Naive thymus-derived CD4-positive, alpha-beta T cell (primary cell): ENCODE data around the gene SLC35F1. TPM values are rescaled to one million over a fixed set of nuclear protein-coding genes. Genes with fewer than 3 reads are reported as not detected.

ENCODE experiments used
- ATAC-seq: fragments of 150-1000 bp; cut with Tn5 transposase; 2 replicates; pipeline ENCODE4 v1.10.0; 2021; ENCODE audit warnings: mild to moderate bottlenecking, moderate library complexity
- CTCF ChIA-PET: fragments of 350-600 bp; sonication (Branson Sonifier 250); formaldehyde crosslinking; loops from one replicate; lab custom pipeline; 2021; ENCODE audit warnings: antibody characterized with exemption; lab: Charles Lee
- POLR2A ChIA-PET: fragments of 350-600 bp; sonication (Branson Sonifier 250); formaldehyde crosslinking; loops from one replicate; lab custom pipeline; 2021; ENCODE audit warnings: antibody characterized with exemption, inconsistent platforms; lab: Charles Lee
- DNase-seq, 9 donors: peaks; one replicate each; pipeline versions ENCODE4 v3.0.0 to v3.0.0-alpha.2; 2020 to 2022; ENCODE audit warnings: mixed read lengths in 1 of 9
- H3K27ac ChIP-seq: one replicate; pipeline ENCODE4 v1.7.0; 2013; ENCODE audit warnings: mild to moderate bottlenecking, low read depth, low read length, moderate library complexity
- H3K27me3 ChIP-seq, 2 donors: one replicate each; pipeline ENCODE4 v1.7.0; 2013; ENCODE audit warnings: low read length in 2 of 2, mild to moderate bottlenecking in 2 of 2, moderate library complexity in 2 of 2; ENCODE audit not compliant: control insufficient read depth in 2 of 2, insufficient read depth in 2 of 2
- H3K36me3 ChIP-seq, 3 experiments: 1 replicate in 2 of 3; 2 replicates in 1 of 3; pipeline ENCODE4 v1.7.0; 2013; ENCODE audit warnings: low read length in 3 of 3, mild to moderate bottlenecking in 3 of 3, moderate library complexity in 1 of 3; ENCODE audit not compliant: insufficient read depth in 3 of 3, control insufficient read depth in 2 of 3
- H3K4me1 ChIP-seq, 2 donors: one replicate each; pipeline ENCODE4 v1.7.0; 2013; ENCODE audit warnings: low read length in 2 of 2, mild to moderate bottlenecking in 2 of 2, moderate library complexity in 1 of 2; ENCODE audit not compliant: control insufficient read depth in 2 of 2, insufficient read depth in 2 of 2
- H3K4me3 ChIP-seq: 2 replicates; pipeline ENCODE4 v1.7.0; 2013; ENCODE audit warnings: mild to moderate bottlenecking, low read length
- H3K9me3 ChIP-seq, 3 experiments: 1 replicate in 2 of 3; 2 replicates in 1 of 3; pipeline ENCODE4 v1.7.0; 2013; ENCODE audit warnings: low read length in 3 of 3; ENCODE audit not compliant: control insufficient read depth in 2 of 3
- H3K27ac Mint-ChIP-seq, 9 donors: one replicate each; pipeline ENCODE4 v1.8.0; 2020 to 2022; ENCODE audit warnings: mixed read lengths in 9 of 9, mild to moderate bottlenecking in 8 of 9, moderate library complexity in 5 of 9, inconsistent platforms in 2 of 9
- H3K27me3 Mint-ChIP-seq, 5 donors: one replicate each; pipeline ENCODE4 v1.8.0; 2021 to 2022; ENCODE audit warnings: mixed read lengths in 5 of 5, mild to moderate bottlenecking in 1 of 5
- H3K36me3 Mint-ChIP-seq, 5 donors: one replicate each; pipeline ENCODE4 v1.8.0; 2020 to 2022; ENCODE audit warnings: mixed read lengths in 5 of 5, mild to moderate bottlenecking in 3 of 5, inconsistent platforms in 1 of 5
- H3K4me1 Mint-ChIP-seq, 7 donors: one replicate each; pipeline ENCODE4 v1.8.0; 2020 to 2022; ENCODE audit warnings: mixed read lengths in 7 of 7, mild to moderate bottlenecking in 3 of 7, inconsistent platforms in 1 of 7
- H3K4me3 Mint-ChIP-seq, 10 donors: one replicate each; pipeline ENCODE4 v1.8.0; 2020 to 2022; ENCODE audit warnings: mild to moderate bottlenecking in 10 of 10, mixed read lengths in 10 of 10, moderate library complexity in 6 of 10, inconsistent platforms in 2 of 10
- H3K9me3 Mint-ChIP-seq, 11 donors: one replicate each; pipeline ENCODE4 v1.8.0; 2020 to 2022; ENCODE audit warnings: mixed read lengths in 11 of 11, mild to moderate bottlenecking in 4 of 11, inconsistent platforms in 1 of 11, moderate library complexity in 1 of 11
- intact Hi-C, 2 donors: fragments of 100-400 bp; cut with micrococcal nuclease; formaldehyde crosslinking; loops; one replicate each; pipeline ENCODE4 v1.15.1; 2023
- polyA plus RNA-seq, 2 donors: library from polyadenylated mRNA; unstranded; fragments of 300-500 nt; fragmentation: Illumina TruSeq; gene quantifications; one replicate each; pipeline ENCODE4 v1.2.3, GENCODE V29; 2021
- total RNA-seq, 6 experiments: library from RNA in 5 of 6; stranded (reverse) in 5 of 6; gene quantifications; 1 replicate in 5 of 6; 2 replicates in 1 of 6; pipeline ENCODE4 v1.2.3 and lab custom pipeline; 2021 to 2026

The SLC35F1 gene
- total and polyA plus RNA-seq, 7 experiments from 2014 or later: not detected

DNA sequence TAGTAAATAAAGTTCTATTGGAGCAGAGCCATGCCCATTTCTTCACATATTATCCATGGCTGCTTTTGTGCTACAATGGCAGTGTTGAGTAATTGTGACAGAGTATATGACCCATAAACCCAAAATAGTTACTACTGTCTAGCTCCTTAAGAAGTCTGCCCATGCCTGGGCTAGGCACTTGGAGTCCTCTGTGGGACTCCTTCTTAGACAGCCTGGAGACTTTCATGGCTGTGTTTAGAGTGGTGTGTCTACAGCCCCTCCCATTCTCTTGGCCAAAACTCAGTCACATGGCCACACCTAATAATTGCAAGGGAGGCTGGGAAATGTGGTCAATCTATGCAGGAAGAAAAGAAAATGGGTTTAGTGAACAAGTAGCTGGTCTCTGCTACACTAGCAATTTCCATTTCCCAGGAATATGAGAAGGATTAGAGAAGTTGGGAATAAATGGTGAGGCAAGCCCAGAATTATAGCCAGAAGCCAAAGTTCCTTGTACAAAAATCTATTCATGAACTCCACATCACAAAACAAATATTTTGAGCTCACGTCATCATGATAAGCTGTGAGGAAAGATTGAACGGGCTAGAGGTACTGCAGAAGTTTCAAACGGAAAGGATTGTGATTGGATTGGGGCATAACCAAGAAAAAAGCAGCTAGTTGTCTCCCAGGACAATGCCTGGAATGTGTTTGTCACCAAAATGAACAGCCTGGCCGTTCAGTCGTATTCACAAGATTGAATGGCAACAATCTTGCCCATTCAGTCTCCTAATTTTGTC lies 389.3 kb downstream of the SLC35F1 start:
- H3K27ac ChIP-seq: no peak overlapping the region
- H3K36me3 ChIP-seq: no peaks in the 10 kb centered on the region
- H3K36me3 Mint-ChIP-seq: no peaks in the 10 kb centered on the region
- no peaks in the 10 kb centered on the region for H3K4me1 ChIP-seq
- H3K9me3 ChIP-seq: no peaks in the 10 kb centered on the region
- no peak overlapping the region for H3K27ac Mint-ChIP-seq
- ChIA-PET CTCF (interaction anchor here (0.6 to 1.7 kb wide), 2 partner anchors 10 to 437 kb away, joined by 3 to 9 read pairs; no protein-coding TSS in a partner anchor), POLR2A (no interaction called here)
- H3K27me3 ChIP-seq: no peaks in the 10 kb centered on the region
- DNase-seq (no peak), ATAC-seq (no peak)
- intact Hi-C loops: no loop called here
- H3K27me3 Mint-ChIP-seq: peaks cover 4 to 24% (median 13%) of the 10 kb centered on the region in 5 donors
- H3K4me3 ChIP-seq: no peak overlapping the region
- H3K9me3 Mint-ChIP-seq: peaks cover 0 to 5% (median 0%) of the 10 kb centered on the region in 11 donors
- no peak overlapping the region for H3K4me3 Mint-ChIP-seq
- no peaks in the 10 kb centered on the region for H3K4me1 Mint-ChIP-seq

DNA sequence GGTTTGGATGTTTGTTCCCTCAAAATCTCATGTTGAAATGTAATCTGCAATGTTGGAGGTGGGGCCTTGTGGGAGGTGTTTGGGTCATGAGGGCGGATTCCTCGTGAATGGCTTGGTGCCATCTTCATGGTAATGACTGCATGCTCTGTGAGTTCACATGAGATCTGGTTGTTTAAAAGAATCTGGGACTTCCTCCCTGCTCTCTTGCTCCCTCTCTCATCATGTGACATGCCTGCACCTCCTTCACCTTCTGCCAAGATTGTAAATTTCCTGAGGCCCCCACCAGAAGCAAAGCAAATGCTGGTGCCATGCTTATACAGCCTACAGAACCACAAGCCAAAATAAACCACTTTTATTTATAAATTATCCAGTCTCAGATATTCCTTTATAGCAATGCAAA lies 390.8 kb downstream of the SLC35F1 start:
- Histone ChIP-seq H3K9me3 (no peaks in the 10 kb centered on the region), H3K27ac (no peak overlapping the region), H3K4me3 (no peak overlapping the region), H3K36me3 (no peaks in the 10 kb centered on the region), H3K4me1 (no peaks in the 10 kb centered on the region), H3K27me3 (no peaks in the 10 kb centered on the region)
- ATAC-seq: no peak
- ChIA-PET POLR2A (no interaction called here), CTCF (interaction anchor here (0.7 kb wide), 1 partner anchor 11 kb away, joined by 3 read pairs; no protein-coding TSS in a partner anchor)
- H3K27me3 Mint-ChIP-seq: peaks cover 4 to 24% (median 9%) of the 10 kb centered on the region in 5 donors
- no peak overlapping the region for H3K4me3 Mint-ChIP-seq
- H3K9me3 Mint-ChIP-seq: peaks cover 0 to 5% (median 0%) of the 10 kb centered on the region in 11 donors
- intact Hi-C loops: no loop called here
- no peak overlapping the region for H3K27ac Mint-ChIP-seq
- no peaks in the 10 kb centered on the region for H3K36me3 Mint-ChIP-seq
- DNase-seq: no peak
- H3K4me1 Mint-ChIP-seq: no peaks in the 10 kb centered on the region

DNA sequence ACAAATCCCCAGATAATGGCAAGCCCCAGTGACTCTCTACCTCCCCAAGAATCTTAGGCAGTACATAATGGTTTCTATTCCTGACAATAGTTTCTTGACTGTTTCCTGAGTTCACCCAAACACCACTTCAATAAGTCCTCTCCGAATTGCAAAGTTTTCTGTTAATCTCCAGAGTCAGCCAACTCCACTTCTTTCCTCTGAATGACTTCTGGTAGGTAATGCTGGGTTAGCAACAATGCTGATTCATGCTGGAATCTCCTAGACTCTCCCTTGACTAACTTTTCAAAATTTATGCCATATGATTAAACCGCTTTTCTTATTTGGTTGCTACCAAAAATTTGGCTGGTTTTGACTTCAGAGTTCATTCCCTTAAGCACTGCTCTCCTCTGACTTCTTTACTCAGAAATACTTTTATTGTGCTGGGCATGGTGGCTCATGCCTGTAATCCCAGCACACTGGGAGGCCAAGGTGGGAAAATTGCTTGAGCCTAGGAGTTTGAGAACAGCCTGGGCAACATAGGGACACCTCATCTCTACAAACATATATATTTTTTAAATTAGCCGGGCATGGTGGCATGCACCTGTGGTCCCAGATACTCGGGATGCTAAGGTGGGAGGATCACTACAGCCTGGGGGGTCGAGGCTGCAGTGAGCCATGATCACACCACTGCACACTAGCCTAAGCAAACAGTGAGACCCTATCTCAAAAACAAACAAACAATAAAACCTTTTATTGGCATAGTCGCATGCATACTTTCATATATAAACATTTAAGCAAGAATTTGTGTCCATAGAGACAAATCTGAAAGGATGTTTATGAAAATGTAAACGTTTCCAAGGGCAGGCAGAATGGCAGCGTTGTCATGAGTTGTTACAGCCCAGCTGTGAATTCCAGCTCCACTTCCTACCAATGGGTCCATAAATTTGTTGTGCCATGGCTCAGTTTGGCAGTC lies 391.7 kb downstream of the SLC35F1 start:
- H3K27me3 Mint-ChIP-seq: peaks cover 4 to 28% (median 9%) of the 10 kb centered on the region in 5 donors
- Histone ChIP-seq H3K27me3 (no peaks in the 10 kb centered on the region), H3K36me3 (no peaks in the 10 kb centered on the region), H3K4me1 (no peaks in the 10 kb centered on the region), H3K9me3 (no peaks in the 10 kb centered on the region), H3K4me3 (no peak overlapping the region), H3K27ac (no peak overlapping the region)
- CTCF ChIA-PET: interaction anchor here (0.7 kb wide), 1 partner anchor 12 kb away, joined by 3 read pairs; no protein-coding TSS in a partner anchor
- DNase-seq: no peak
- peaks cover 0 to 5% (median 0%) of the 10 kb centered on the region in 11 donors for H3K9me3 Mint-ChIP-seq
- H3K36me3 Mint-ChIP-seq: no peaks in the 10 kb centered on the region
- H3K4me1 Mint-ChIP-seq: no peaks in the 10 kb centered on the region
- no peak for ATAC-seq
- POLR2A ChIA-PET: no interaction called here
- no peak overlapping the region for H3K4me3 Mint-ChIP-seq
- intact Hi-C loops: no loop called here
- no peak overlapping the region for H3K27ac Mint-ChIP-seq

GRCh38 chr6:118299457-118299856 lies 392.4 kb downstream of the SLC35F1 start:
- Histone ChIP-seq H3K27me3 (no peaks in the 10 kb centered on the region), H3K4me1 (no peaks in the 10 kb centered on the region), H3K4me3 (no peak overlapping the region), H3K36me3 (no peaks in the 10 kb centered on the region), H3K9me3 (no peaks in the 10 kb centered on the region), H3K27ac (no peak overlapping the region)
- ATAC-seq: no peak
- Mint-ChIP-seq H3K4me3 (no peak overlapping the region), H3K9me3 (peaks cover 0 to 5% (median 0%) of the 10 kb centered on the region in 11 donors), H3K27ac (no peak overlapping the region), H3K27me3 (peaks cover 4 to 28% (median 9%) of the 10 kb centered on the region in 5 donors), H3K4me1 (no peaks in the 10 kb centered on the region), H3K36me3 (no peaks in the 10 kb centered on the region)
- intact Hi-C loops: no loop called here
- ChIA-PET POLR2A (no interaction called here), CTCF (no interaction called here)
- DNase-seq: no peak

DNA sequence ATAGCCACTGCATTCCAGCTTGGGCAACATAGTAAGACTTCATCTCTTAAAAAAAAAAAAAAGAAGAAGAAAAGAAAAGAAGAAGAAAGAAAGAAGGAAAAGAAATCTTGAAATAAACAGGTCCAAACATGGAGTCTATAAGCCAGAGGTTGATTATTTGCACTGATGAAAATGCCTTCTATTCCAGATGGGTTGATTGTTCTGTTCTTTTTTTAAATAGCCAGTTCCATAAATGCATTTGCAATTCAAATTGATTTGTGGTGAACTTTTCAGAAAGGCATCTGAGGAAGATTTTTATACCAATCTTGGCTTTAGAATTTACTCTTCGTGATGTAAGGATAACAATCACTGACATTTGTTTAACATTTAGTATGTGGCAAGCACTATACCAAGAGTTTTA lies 397.3 kb downstream of the SLC35F1 start:
- Histone ChIP-seq H3K36me3 (no peaks in the 10 kb centered on the region), H3K27me3 (no peaks in the 10 kb centered on the region), H3K27ac (no peak overlapping the region), H3K4me1 (no peaks in the 10 kb centered on the region), H3K9me3 (no peaks in the 10 kb centered on the region), H3K4me3 (no peak overlapping the region)
- no peak for DNase-seq
- H3K27me3 Mint-ChIP-seq: peaks cover 0 to 11% (median 3%) of the 10 kb centered on the region in 5 donors
- H3K36me3 Mint-ChIP-seq: no peaks in the 10 kb centered on the region
- ChIA-PET POLR2A (no interaction called here), CTCF (no interaction called here)
- H3K27ac Mint-ChIP-seq: no peak overlapping the region
- no peak overlapping the region for H3K4me3 Mint-ChIP-seq
- ATAC-seq: no peak
- intact Hi-C loops: no loop called here
- H3K4me1 Mint-ChIP-seq: no peaks in the 10 kb centered on the region
- H3K9me3 Mint-ChIP-seq: peaks cover 0 to 9% (median 0%) of the 10 kb centered on the region in 11 donors

DNA sequence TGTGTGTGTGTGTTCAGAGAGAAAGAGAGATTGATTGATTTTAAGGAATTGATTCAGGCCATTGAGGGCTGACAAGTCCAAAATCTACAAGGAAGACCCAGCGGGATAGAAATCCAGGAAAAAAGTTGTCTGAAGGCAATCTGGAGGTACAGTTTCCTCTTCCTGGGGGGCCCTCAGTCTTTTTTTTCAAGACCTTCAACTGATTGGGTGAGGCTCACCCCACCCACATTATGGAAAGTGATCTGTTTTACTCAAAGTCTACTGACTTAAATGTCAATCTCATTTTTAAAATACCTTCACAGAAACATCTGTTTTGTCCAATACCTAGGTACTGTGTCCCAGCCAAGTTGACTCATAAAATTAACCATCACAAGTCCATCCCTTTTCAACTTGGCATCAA lies 398.0 kb downstream of the SLC35F1 start:
- H3K27me3 ChIP-seq: no peaks in the 10 kb centered on the region
- no peaks in the 10 kb centered on the region for H3K4me1 ChIP-seq
- no peak overlapping the region for H3K27ac Mint-ChIP-seq
- no peaks in the 10 kb centered on the region for H3K4me1 Mint-ChIP-seq
- H3K36me3 ChIP-seq: no peaks in the 10 kb centered on the region
- ChIA-PET CTCF (no interaction called here), POLR2A (no interaction called here)
- H3K9me3 Mint-ChIP-seq: peaks cover 0 to 9% (median 0%) of the 10 kb centered on the region in 11 donors
- intact Hi-C loops: no loop called here
- ATAC-seq: no peak
- no peaks in the 10 kb centered on the region for H3K9me3 ChIP-seq
- DNase-seq: no peak
- no peak overlapping the region for H3K4me3 Mint-ChIP-seq
- H3K36me3 Mint-ChIP-seq: no peaks in the 10 kb centered on the region
- no peak overlapping the region for H3K27ac ChIP-seq
- no peak overlapping the region for H3K4me3 ChIP-seq
- peaks cover 0 to 11% (median 3%) of the 10 kb centered on the region in 5 donors for H3K27me3 Mint-ChIP-seq
